Ureter (tissue), 1 donor: ENCODE results near the gene PNMA1. TPM values are rescaled to one million over a fixed set of nuclear protein-coding genes. Genes with fewer than 3 reads are reported as not detected.

ENCODE experiments used
- DNase-seq: peaks from one replicate; pipeline ENCODE4 v3.0.0-alpha.2; 2020; ENCODE audit warnings: low spot score
- total RNA-seq: library from RNA; stranded (reverse); gene quantifications from one replicate; pipeline ENCODE4 v1.2.4, GENCODE V29; 2023
- donor health status: DM: yes; HTN: yes; CAD: no.

PNMA1 gene
- total RNA-seq, 1 donor from 2014 or later, result 33.8 TPM

DNA sequence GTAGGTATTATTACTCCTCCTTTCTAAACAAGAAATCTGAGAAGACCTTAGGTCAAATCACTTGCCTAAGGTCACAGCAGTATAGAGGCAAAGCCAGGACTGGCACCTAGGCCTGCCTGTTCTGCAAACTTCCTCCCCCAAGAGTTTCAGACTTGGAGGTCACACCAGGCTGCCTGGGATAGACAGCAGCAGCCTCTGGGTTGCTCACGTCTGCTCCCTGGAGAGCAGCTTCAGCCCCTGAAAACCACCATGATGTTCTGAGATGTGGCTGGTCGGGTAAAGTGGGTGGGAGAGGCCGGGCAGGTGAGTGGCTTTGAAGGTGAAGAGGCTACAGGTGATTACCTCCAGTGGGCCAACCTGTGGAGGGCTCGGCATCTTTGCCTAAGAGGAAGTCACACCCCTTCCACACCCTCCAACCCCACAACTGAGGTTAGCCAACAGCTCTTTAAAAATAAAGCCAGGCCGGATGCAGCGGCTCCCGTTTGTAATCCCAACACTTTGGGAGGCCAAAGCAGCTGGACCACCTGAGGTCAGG is 37.0 kb upstream of the PNMA1 start:
- no peak for DNase-seq

DNA sequence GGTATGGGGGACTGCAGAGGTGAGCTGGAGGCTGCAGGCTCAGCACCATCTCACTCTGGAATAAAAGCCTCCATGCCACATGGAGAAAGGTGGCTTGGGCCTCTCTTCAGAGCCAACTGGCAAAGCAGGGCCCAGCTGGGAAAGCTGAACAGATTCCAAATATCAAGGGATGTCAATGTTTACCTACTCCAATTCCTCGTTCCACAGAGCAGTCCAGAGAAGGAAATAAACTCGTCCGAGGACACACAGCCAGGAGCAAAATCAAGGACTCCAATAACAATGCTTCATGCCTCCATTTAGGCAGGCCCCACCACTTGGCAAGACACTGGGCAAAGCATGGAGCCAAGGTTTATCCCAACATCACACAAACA is 36.3 kb upstream of the PNMA1 start:
- no peak for DNase-seq

DNA sequence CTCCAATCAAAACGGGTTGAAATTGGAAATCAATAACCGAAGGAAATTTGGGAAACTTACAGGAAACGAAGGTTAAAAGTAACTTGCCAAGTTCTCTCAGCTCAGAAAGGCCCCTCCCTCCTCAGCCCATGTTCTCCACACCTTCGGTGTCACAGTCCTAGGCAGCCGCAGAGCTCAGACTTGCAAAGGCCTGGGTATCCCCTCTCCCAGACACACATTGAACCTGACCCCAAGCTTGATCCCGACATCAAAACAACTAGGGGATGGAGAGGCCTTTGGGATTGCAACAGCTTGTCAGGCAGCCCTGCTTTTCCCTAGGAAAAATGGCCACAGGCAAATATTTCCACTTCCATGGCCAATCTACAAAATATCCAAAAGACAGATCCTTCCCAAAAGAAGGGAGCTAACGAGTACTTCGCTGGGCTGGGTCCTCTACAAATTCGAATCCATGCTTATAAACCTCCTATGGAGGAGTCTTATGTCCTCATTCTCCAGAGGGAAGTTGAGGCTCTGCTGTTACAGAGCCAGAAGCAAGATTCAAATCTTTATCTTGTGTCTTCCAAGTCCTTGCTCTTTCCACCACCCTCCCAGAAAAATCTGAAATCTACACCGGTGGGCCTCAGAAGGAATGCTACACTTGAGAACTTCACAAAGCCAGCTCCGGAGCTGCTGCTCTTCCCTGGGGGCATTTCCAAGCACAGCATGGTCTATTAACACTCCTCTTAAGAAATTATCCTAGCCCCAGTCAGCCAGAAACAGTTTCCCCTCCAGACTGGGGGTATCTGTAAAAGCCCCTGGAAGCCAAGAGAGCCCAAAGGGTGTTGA is 35.7 kb upstream of the PNMA1 start:
- no peak for DNase-seq

DNA sequence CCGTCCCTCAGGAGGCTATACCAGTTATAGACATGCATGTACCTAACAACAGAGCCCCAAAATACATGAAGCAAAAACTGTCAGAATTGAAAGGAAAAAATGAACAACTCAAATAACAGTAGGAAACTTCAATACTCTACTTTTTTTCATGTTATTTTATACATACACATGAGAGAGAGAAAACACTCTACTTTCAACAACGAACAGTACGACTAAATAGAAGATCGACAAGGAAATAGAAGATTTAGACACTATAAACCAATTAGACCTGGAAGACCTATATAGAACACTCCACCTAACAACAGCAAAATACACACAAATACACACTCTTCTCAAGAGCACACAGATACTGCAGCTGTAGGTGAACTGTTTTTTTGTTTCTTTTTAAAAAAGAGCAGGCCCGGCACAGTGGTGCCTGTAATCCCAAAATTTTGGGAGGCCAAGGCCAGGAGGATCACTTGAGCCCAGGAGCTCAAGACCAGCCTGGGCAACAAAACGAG is 34.7 kb upstream of the PNMA1 start:
- DNase-seq, result no peak

DNA sequence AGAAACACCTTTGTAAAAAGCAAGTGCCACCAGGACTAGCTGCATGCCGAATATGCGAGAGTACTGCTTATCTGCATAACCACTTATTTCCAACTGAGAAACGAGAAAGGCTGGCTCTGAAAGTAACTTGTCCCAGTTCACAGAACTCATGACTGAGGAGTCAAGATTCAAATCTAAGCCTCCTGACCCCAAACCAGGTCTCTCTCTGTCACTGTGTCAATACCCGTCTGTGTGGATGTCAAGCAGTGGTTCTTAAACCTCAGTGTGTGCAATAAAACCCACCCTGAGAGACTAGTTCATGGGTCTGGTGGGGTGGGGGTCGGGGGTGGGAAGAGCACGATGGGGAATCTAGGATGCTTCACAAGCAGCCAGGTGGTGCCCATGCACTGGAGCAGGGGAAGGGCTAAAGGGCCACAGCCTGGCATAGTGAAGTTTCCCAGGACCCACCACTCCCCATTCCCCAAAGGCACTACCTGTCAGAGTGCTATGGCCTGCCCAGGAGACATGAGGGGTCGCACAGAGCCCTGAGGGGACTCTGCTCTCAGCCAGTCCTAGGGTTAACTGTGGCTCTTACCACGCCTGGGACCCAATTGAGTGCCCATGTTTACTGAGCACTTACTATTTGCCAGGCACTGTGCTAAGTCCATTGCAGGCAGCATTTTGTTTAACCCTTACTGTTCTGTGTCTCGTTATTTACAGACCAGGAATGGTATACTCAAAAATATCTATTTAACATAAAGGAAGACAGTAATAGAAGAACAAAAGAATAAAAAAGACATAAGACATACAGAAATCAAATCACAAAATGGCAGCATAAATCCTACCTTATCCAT is 33.4 kb upstream of the PNMA1 start:
- no peak for DNase-seq

DNA sequence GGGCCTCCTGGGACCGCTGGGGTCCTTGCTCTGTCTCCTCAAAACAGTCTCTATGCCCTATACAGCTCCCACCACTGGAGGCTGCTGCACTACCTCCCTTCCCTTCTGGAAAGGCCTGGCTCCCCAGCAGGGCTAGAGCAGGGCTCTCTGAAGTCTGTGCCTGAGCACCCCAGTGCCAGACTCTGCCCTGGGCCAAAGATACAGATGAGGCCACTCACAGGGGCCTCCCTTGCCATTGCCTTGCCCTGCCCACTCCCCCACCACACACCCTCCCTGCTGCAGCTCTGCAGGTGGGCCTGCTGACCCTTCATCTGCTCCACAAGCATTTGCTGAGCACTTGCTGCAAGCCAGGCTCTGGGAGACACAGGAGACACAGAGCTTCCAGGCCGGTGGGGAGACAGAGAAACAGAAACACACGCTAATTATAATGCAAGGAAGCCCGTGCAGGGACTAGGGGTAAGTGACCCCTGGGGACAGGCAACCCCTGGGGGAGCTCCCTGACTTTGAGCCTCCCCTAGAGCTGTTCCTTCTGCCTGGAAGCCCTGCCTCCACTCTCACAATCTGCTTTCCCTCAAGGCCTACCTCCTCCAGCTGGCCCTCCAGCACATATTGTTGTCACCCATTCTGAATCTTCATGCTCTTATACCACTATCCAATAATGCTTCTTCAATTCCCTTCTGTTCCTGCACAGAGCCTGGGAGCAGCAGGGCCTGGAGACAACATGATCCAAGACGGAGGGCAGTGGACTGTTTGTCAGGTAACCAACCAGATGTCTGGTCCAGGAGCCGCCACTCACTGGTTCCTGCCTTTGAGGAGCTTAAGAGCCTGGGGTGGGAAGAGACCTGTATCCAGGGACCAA is 32.6 kb upstream of the PNMA1 start:
- DNase-seq, result no peak

DNA sequence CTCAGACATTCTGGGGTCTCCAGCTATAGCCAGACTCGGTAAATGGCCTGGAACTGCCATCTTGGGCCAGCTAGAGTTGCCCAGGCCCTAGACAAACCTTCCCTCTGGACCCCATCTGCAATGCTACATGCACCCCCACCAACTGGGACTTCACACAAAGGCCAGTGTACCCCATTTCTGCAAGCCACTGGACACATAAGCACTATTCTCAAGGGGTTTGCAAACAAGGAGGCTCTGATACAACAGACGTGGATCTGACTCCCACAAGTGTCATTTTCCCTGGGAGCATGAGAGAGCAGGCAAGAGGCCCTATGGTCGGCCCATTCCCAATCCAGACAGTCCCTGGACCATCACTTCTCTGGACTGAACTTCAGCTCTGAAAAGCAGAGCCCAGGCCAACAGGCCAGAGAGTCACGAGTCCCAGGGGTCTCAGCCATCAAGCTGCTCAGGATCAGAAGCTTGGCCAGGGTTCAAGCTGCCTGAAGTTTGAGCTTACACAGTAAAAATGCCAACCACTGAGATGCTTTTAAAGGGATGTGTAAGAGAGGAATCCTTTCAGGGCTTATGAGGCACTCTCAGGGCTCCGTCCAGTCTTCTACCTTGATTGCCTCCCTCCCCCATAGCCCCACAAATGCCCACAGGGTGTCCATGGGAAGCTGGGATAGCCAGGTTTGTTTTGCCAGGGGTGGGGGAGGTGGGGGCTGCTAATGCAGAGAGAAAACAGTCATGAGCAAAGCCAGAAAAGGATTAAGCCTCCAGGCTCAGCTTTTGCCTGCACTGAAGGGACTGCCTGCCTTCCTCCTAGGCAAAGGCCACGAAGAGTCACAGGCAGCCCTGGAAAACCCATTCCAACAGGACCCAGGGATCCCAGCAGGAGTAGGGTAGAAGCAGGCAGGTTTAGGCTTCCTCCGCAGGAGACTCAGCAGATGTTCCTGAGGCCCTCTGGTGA is 31.7 kb upstream of the PNMA1 start:
- DNase-seq, result no peak

DNA sequence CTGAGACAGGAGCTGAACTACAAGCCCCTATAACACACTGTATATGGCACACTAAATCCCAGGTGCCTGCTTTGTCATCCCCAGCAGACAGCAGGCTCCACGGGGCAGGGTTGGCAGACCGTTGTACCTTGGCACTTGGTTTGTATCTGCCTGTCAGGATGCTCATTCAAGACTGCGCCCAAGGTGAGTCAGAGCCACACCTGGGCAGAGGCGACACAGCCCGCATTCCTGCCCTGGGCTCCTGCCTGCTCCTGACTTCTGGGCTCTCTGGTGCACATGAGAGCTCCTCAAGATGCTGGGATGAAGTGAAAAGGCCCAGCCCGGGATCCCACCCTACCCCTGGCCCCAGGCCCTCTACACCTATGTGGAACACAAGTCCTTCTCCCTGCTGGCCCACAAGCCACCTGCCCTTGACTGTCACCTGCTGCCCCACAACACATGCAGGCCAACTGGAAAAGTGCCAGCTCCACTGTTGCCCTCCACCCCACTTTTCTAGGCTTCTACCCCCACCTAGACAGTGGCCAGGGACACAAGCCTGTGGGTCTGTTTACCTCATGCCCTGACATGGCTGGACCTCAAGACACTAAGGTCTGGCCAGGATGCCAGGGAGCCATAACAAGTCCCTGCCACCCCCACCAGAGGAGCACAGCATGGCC is 30.8 kb upstream of the PNMA1 start:
- no peak for DNase-seq

DNA sequence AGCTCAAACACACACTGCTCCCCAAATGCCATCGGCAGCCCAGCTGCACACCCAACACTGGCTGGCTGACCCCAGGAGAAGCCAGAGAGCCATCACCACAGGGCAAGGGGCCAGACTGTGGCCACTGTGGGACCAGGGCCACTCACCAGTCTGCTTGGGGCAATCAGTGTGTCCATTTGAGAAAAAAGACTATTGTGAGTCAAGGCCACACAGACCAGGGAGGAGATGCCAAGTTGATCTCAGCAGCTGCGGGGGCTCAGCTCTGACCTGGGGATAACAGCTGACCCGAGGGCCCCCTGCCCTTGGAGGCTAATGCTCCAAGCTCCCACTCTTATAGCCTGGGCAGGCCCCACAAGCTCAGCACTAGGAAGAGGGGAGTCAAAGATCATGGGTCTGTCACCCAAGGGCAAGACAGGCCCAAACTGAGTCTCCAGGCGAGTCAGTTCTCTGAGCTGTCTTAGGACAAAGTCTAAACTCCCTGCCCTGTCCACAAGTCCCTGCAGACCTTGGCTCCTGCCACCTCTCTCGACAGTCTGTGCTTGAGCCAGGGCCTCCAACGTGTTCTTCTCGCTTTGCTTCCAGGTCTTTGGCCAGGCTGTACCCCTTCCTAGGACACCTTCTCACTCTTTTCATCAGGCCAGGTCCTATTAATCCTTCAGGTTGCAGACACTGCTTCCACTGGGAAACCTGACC is 30.1 kb upstream of the PNMA1 start:
- DNase-seq, result no peak

DNA sequence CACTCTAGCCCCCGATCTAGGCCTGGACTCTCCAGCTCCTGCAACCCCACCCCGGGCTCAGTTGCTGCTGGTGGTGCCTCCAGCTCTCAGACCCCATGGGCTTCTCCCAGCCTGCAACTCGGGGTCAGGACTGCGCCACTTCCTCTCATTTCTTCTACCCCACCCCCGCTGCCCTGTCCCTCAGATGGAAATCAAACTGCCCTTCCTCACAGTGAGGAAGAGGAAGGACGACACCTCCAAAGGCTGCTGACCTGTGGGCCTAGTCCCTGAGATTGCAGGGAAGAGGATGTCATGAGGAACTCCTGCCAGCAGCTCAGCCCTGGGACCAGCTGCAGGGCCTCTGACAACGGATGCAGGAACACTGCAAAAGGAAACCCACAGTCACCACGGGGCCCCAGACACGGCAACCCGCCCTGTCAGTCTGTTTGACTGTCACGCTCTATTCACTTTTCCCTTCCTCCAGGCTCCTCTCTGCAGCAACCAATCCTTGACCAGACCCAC is 29.3 kb upstream of the PNMA1 start:
- DNase-seq, result no peak

DNA sequence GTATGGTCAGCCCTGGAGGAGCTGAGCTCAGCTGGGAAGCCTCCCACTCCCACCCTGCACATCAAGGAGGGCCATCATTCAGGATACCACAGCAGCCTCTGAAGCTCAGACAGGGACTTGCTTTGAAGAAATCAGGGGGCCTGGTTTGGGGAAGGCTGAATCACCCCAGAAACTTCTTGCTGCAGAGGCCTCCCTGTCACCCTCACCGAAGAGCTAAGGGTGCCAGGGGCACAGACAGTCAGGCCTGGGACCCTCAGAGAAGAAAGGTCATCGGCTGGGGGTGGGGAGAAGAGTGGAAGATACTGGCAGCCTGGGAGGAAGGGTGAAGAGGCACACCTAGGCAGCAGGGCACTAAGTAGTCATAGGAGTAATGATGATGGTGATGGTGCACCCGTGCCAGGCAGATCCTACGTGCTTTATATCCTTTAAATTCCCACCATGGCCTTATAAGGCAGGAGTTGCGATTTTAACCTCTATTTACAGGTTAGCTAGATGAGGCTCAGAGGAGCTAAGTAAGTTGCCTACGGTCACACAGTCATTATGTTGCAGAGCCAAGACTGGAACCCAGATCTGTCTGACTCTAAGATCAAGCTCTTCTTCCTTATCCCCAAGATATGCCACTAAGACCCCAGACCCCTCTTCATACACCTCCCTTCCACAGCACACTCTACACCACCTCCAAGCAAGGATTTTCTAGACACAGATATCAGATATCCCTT is 28.5 kb upstream of the PNMA1 start:
- no peak for DNase-seq

DNA sequence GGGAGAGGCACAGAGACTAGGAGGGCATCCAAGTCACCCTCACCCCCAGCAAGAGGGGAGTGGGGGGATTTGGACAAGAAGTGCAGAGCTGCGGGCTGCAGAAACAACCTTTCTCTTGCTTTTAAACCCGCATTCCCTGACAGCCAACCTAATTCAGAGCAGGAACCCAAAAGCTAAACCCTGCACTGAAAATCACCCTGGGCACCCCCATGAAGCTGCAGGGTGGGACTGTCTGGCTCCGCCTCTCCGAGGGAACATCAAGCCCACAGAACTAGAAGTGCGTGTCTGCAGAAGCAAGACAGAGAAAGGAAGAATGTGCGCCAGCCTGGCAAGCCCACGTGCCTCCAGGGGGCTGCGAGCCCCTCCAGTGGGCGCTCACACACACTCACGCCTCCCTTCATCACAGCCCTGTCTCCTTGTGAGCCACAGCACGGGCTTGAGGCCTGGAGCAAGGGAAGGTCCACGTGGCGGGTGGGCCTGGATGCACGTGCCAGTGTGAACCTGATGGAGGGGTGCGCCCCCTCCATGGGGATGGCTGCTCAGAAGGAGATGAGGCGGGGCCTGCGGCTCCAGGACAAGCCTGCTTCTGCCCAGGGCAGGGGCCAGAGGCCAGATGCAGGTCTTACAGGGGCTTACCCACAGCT is 27.8 kb upstream of the PNMA1 start:
- no peak for DNase-seq

DNA sequence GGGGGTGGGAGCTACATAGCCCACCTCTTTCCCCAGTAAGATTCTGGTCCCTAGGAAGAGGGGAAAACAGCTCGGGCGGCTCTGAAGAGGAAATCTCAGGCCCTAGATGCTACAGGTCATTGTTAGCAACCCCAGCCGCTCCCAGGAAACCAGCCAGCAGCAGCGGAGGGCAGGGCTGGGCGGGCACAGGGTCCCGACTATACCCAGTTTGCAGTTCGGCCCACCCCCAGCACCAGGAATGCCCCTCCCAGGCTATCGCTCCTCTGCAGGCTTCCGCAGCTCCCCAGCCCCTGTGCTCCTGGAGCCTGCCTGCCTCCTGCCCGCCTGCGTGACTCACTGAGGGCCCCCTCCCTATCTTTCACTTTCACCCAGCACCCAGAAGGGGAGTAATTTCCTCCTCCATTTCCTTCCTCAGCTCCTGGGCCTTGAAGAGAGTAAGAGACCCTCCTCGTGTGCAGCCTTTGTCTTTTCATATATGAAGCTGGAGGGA is 27.2 kb upstream of the PNMA1 start:
- DNase-seq, result peak; percentile 88

DNA sequence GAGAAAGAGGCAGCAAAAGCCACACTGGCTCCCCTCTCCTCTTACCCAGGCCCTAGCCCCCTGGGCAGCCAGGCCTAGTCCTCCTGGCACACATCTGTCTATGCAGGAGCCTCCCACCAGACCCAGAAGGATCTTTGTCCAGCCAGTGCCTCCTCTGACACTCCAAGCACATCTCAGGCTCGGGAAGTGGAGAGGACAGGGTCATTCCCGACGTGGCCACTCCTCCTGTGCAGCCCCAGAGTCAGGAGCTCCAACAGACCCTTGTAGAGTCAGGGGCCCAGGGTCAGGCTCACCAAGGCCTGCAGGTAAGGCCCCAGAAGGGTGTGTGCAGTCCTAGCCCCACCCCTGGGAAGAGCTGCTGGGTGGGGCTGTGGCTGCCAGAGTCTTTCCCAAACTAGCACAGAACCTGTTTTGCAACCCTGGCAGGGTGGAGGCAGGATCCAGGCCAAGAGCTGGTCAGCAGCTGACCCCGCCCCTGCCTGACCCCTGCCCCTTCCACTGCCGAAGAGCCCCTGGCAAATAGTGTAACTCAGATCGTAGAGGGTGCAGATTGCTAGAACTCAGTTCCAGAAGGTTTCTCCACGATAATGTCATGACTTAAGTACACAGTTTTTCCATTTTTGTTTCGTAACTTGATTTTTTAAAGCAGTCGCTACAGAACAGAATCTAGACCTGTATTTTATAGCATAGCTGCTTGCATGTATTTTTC is 26.6 kb upstream of the PNMA1 start:
- peak; percentile 91 for DNase-seq

DNA sequence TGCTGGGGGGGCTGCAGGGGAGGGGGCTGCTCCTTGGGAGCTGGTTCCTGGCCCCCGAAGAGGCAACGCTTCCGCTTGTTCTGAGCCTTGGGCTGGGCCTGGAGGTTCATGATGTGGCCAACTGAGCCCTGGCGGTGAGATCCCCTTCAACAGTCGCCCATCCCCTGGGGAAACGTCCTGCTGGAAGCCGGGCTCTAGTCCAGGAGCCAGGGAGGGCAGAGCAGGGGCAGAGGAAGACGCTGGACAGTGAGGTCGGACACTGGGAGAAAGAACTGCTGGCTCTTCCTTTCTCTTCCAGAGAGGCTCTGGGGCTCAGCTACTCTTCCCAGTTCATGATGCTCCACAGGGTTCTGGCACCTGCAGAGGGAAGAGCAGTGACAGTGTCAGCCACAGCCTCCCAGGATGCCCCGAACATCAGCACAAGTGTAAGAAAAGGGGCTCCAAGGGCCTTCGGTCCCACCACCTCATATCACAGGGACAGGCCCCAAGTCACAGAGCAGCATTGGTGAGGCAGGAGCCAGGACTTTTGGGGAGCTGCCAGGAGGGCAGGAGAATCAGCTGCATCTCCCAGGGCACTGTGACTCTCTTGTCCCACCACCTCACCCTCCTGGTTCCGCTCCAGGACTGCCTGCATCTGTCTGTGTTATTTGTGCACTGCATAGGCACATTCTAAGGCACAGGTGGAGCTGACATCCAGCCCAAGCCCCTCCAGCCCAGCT is 25.9 kb upstream of the PNMA1 start:
- DNase-seq, result no peak

DNA sequence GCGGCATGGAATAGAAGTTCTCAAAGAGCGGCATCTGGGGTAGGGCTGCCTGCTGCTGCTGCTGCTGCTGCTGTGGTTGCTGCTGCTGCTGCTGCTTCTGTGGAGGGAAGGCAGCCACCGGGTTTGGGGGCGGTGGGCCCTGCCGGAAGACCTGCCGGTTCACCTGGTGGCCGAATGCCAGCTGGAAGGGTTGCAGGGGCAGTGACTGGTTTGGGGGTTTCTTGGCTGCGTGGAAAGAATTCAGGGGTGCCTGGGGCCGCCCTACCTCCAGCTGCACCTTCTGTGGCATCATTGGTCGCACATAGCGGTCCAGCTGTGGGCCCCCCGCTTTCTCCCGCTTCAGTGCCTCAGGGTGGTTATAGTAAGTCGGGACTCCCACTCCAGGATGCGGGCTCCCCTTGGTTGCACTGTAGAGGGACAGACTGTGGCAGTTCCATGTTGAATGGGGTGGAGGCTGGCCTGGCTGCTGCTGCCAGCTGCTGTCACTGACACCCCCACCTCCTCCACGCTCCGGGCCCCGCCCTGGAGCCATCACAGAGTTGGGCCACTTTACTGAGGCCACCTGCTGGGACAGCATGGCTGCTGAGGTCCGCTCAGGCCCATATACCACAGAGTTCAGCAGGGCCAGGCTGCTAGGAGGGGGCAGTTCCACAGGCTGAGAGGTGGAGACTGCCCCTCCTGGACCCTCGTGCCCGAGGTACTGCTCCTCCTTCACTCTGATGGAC is 25.2 kb upstream of the PNMA1 start:
- DNase-seq, result no peak
